Karpas-422 (cell line): ENCODE data around the gene KIF27. TPM values are rescaled to one million over a fixed set of nuclear protein-coding genes. Genes with fewer than 3 reads are reported as not detected.
A peak's percentile ranks its signal among the peaks of the same experiment; 100 is the strongest.
"Not testable (repeated sequence)": the region's sequence is repeated elsewhere in the genome, so short reads cannot be mapped to it uniquely, and the experiment has no call there.

Experiments
- DNase-seq: peaks from one replicate; pipeline ENCODE4 v3.0.0-alpha.2; 2015
- H2AFZ ChIP-seq: fragments of 200-600 bp; sonication (generic); 2 replicates; pipeline ENCODE4 v1.6.1; 2014; ENCODE audit warnings: antibody characterized with exemption, low read length, mixed read lengths
- H3K27ac ChIP-seq: fragments of 200-600 bp; sonication (generic); 2 replicates; pipeline ENCODE4 v1.5.1; 2014; ENCODE audit warnings: mild to moderate bottlenecking, low read length, moderate library complexity
- H3K27me3 ChIP-seq: fragments of 200-600 bp; sonication (generic); 2 replicates; pipeline ENCODE4 v1.6.1; 2014; ENCODE audit warnings: low read length, mixed read lengths
- H3K36me3 ChIP-seq: fragments of 200-600 bp; sonication (generic); 2 replicates; pipeline ENCODE4 v1.6.1; 2014; ENCODE audit warnings: low read length, mixed read lengths; ENCODE audit not compliant: insufficient read depth
- H3K4me1 ChIP-seq: fragments of 200-600 bp; sonication (generic); 2 replicates; pipeline ENCODE4 v1.6.1; 2014; ENCODE audit warnings: mild to moderate bottlenecking, low read length, mixed read lengths
- H3K4me2 ChIP-seq: fragments of 200-600 bp; sonication (generic); 2 replicates; pipeline ENCODE4 v1.6.1; 2014; ENCODE audit warnings: low read length, low read depth, mild to moderate bottlenecking; ENCODE audit not compliant: poor library complexity, severe bottlenecking
- H3K4me3 ChIP-seq: fragments of 200-600 bp; sonication (generic); 2 replicates; pipeline ENCODE4 v1.5.1; 2014; ENCODE audit warnings: mild to moderate bottlenecking, antibody characterized with exemption, low read length, mixed read lengths
- H3K79me2 ChIP-seq: fragments of 200-600 bp; sonication (generic); 2 replicates; pipeline ENCODE4 v1.6.1; 2014; ENCODE audit warnings: mild to moderate bottlenecking, low read length, mixed read lengths
- H3K9ac ChIP-seq: fragments of 200-600 bp; sonication (generic); 2 replicates; pipeline ENCODE4 v1.6.0; 2014; ENCODE audit warnings: low read length
- H3K9me2 ChIP-seq: fragments of 200-600 bp; sonication (generic), shearing (Covaris generic); replicated peaks from 2 replicates; pipeline ENCODE4 v1.6.0; 2014; ENCODE audit warnings: mild to moderate bottlenecking, low read length, moderate library complexity; ENCODE audit not compliant: insufficient read depth
- H3K9me3 ChIP-seq: fragments of 300-700, 200-600 bp; sonication (generic); 2 replicates; pipeline ENCODE4 v1.6.1; 2014; ENCODE audit warnings: low read length, mixed read lengths
- H4K20me1 ChIP-seq: fragments of 200-600 bp; sonication (generic); 2 replicates; pipeline ENCODE4 v1.6.1; 2014; ENCODE audit warnings: mild to moderate bottlenecking, antibody characterized with exemption, low read length, low read depth; ENCODE audit not compliant: insufficient read depth
- total RNA-seq: library from RNA; depleted of rRNA; stranded (reverse); fragments of >200 nt; shearing (Covaris generic); gene quantifications from 2 replicates; pipeline ENCODE4 v1.2.3, GENCODE V29; 2014; ENCODE audit warnings: low replicate concordance

Gene KIF27
- total RNA-seq, 1 experiment from 2014 or later, result 7.6 TPM

- H3K36me3 ChIP-seq, H4K20me1 ChIP-seq, DNase-seq, H3K27me3 ChIP-seq, H2AFZ ChIP-seq, H3K9me3 ChIP-seq, H3K9me2 ChIP-seq, H3K79me2 ChIP-seq, H3K4me1 ChIP-seq, H3K27ac ChIP-seq, H3K4me2 ChIP-seq, H3K9ac ChIP-seq, H3K4me3 ChIP-seq: not testable (repeated sequence)
Measured at GRCh38 chr9:83881687-83882408, 39.4 kb downstream of the KIF27 start.

GRCh38 chr9:83875559-83875958 lies 45.7 kb downstream of the KIF27 start:
- DNase-seq, H3K9me3 ChIP-seq, H3K36me3 ChIP-seq, H3K9ac ChIP-seq, H3K27me3 ChIP-seq, H3K4me3 ChIP-seq, H2AFZ ChIP-seq, H3K9me2 ChIP-seq, H3K4me1 ChIP-seq, H4K20me1 ChIP-seq, H3K27ac ChIP-seq, H3K79me2 ChIP-seq, H3K4me2 ChIP-seq: not testable (repeated sequence)

- not testable (repeated sequence) for H3K27me3 ChIP-seq
Measured at GRCh38 chr9:83849895-83850294, 71.3 kb downstream of the KIF27 start.

GRCh38 chr9:83837070-83837643 lies 84.1 kb downstream of the KIF27 start:
- H2AFZ ChIP-seq, H3K4me3 ChIP-seq, H3K9me3 ChIP-seq, H3K27me3 ChIP-seq, H3K4me1 ChIP-seq, DNase-seq, H4K20me1 ChIP-seq, H3K27ac ChIP-seq, H3K4me2 ChIP-seq, H3K9me2 ChIP-seq, H3K79me2 ChIP-seq, H3K9ac ChIP-seq, H3K36me3 ChIP-seq: not testable (repeated sequence)

More at GRCh38 chr9:83849895-83850294, 71.3 kb downstream of the KIF27 start:
- H3K4me1 ChIP-seq, H3K79me2 ChIP-seq, H3K9me3 ChIP-seq, DNase-seq, H3K9me2 ChIP-seq, H3K27ac ChIP-seq, H3K4me2 ChIP-seq, H4K20me1 ChIP-seq, H3K4me3 ChIP-seq, H2AFZ ChIP-seq, H3K36me3 ChIP-seq, H3K9ac ChIP-seq: not testable (repeated sequence)

- H3K4me1 ChIP-seq, H3K36me3 ChIP-seq, H2AFZ ChIP-seq, H3K4me2 ChIP-seq, DNase-seq, H3K9me2 ChIP-seq, H3K79me2 ChIP-seq, H3K9me3 ChIP-seq, H3K4me3 ChIP-seq, H3K27me3 ChIP-seq, H3K27ac ChIP-seq, H3K9ac ChIP-seq, H4K20me1 ChIP-seq: not testable (repeated sequence)
Measured at GRCh38 chr9:83830426-83831071, 90.7 kb downstream of the KIF27 start.

- not testable (repeated sequence) for DNase-seq, H3K9ac ChIP-seq, H4K20me1 ChIP-seq, H3K27ac ChIP-seq, H3K4me2 ChIP-seq, H3K4me1 ChIP-seq, H3K27me3 ChIP-seq, H3K36me3 ChIP-seq, H3K79me2 ChIP-seq, H3K9me3 ChIP-seq, H3K4me3 ChIP-seq, H2AFZ ChIP-seq, H3K9me2 ChIP-seq
Measured at GRCh38 chr9:83824986-83825623, 96.1 kb downstream of the KIF27 start.

GRCh38 chr9:83817356-83818278 lies 103.6 kb downstream of the KIF27 start, which contains the start of gene GKAP1:
Gene GKAP1 (minus strand): TSS chr9:83817769. CDS start chr9:83806517, 11,252 bp downstream.
- H3K27me3 ChIP-seq, H3K27ac ChIP-seq, H4K20me1 ChIP-seq, H3K9me3 ChIP-seq, H3K79me2 ChIP-seq, H3K36me3 ChIP-seq, H3K9me2 ChIP-seq, H3K4me1 ChIP-seq: not testable (repeated sequence)
- DNase-seq, result peak; percentile 89
- Histone ChIP-seq H2AFZ (peak within 1 kb of the TSS; percentile 66; the same call in 1 of the 2 replicates), H3K4me3 (peak within 1 kb of the TSS; percentile 75), H3K9ac (peak within 1 kb of the TSS; percentile 75), H3K4me2 (peak within 1 kb of the TSS; percentile 90)
